Measurements from ENCODE around the gene MTHFR. TPM values are rescaled to one million over a fixed set of nuclear protein-coding genes. Genes with fewer than 3 reads are reported as not detected.

Gene MTHFR
- total RNA-seq, 1 experiment from 2014 or later, result 27.8 TPM

- no peaks in the 10 kb centered on the region for H3K9me3 ChIP-seq
- H3K4me3 ChIP-seq (ENCODE audit: low read depth, low read length), result no peak overlapping the region
- no peaks in the 10 kb centered on the region for H3K27me3 ChIP-seq (replicated peaks; ENCODE audit: control insufficient read depth, insufficient read depth, low read length)
- Mint-ChIP-seq H3K9me3 (ENCODE audit: unreplicated experiment) (no peaks in the 10 kb centered on the region), H3K4me1 (ENCODE audit: low read depth, unreplicated experiment) (no peaks in the 10 kb centered on the region), H3K27me3 (ENCODE audit: insufficient read depth, unreplicated experiment) (no peaks in the 10 kb centered on the region), H3K36me3 (ENCODE audit: insufficient read depth, unreplicated experiment) (no peaks in the 10 kb centered on the region), H3K4me3 (ENCODE audit: unreplicated experiment) (no peak overlapping the region), H3K27ac (ENCODE audit: unreplicated experiment) (no peak overlapping the region)
- TF ChIP-seq CTCF (IDR thresholded peaks at IDR 0.05; ENCODE audit: insufficient read depth in 1 of 2, low read depth in 1 of 2, low read length in 1 of 2, severe bottlenecking in 1 of 2, unreplicated experiment in 1 of 2), result no peak
- intact Hi-C loops (cut with micrococcal nuclease; ENCODE audit: unreplicated experiment), result no loop called here
- no peak for DNase-seq
- BruUV-seq (replicated peaks), result no TSS peak
- H3K4me1 ChIP-seq, result no peaks in the 10 kb centered on the region
- POLR2A ChIA-PET, result no interaction called here
- H3K36me3 ChIP-seq (ENCODE audit: control insufficient read depth, insufficient read depth, low read length), result no peaks in the 10 kb centered on the region
- CTCF ChIA-PET, result no interaction called here
Observed at GRCh38 chr1:11778844-11779623, 26.7 kb downstream of the MTHFR start.

GRCh38 chr1:11778336-11778735 lies 27.4 kb downstream of the MTHFR start:
- CTCF ChIA-PET, result no interaction called here
- H3K27ac Mint-ChIP-seq (ENCODE audit: unreplicated experiment), result no peak overlapping the region
- DNase-seq, result no peak
- Histone ChIP-seq H3K4me3 (ENCODE audit: low read depth, low read length) (no peak overlapping the region), H3K9me3 (no peaks in the 10 kb centered on the region), H3K4me1 (no peaks in the 10 kb centered on the region), H3K27me3 (replicated peaks; ENCODE audit: control insufficient read depth, insufficient read depth, low read length) (no peaks in the 10 kb centered on the region), H3K36me3 (ENCODE audit: control insufficient read depth, insufficient read depth, low read length) (no peaks in the 10 kb centered on the region)
- intact Hi-C loops (cut with micrococcal nuclease; ENCODE audit: unreplicated experiment), result no loop called here
- BruUV-seq (replicated peaks), result no TSS peak
- H3K27me3 Mint-ChIP-seq (ENCODE audit: insufficient read depth, unreplicated experiment), result no peaks in the 10 kb centered on the region
- no peak overlapping the region for H3K4me3 Mint-ChIP-seq (ENCODE audit: unreplicated experiment)
- H3K4me1 Mint-ChIP-seq (ENCODE audit: low read depth, unreplicated experiment), result no peaks in the 10 kb centered on the region
- H3K9me3 Mint-ChIP-seq (ENCODE audit: unreplicated experiment), result no peaks in the 10 kb centered on the region
- POLR2A ChIA-PET, result no interaction called here
- TF ChIP-seq CTCF (IDR thresholded peaks at IDR 0.05; ENCODE audit: insufficient read depth in 1 of 2, low read depth in 1 of 2, low read length in 1 of 2, severe bottlenecking in 1 of 2, unreplicated experiment in 1 of 2), result no peak
- H3K36me3 Mint-ChIP-seq (ENCODE audit: insufficient read depth, unreplicated experiment), result no peaks in the 10 kb centered on the region

DNA sequence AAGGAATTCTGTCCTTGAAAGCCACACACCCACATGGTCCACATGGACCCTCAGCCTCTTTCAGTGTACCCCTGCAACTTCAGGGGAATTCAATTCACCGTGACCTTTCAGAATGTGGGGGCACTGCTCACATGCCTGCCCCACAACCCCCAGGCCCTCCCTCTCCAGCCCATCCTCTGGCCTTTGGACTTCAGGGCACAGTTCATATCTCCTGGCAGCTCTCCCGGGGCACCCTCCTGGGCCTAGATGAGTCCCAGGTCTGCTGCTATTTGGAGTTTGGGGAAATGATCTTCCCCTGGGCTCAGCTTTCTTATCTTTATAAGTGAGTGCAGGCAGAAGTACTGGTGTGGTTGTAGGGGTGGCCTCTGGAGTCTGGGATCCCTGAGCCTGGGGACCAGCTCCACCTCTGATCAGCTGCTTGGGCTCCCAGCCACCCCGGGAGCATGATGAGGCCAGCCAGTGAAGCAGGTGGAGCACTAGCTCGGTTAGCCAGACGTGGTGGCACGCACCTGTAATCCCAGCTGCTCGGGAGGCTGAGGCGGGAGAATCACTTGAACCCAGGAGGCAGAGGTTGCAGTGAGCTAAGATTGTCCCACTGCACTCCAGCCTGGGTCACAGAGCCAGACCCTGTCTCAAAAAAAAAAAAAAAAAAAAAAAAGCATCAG lies 28.0 kb downstream of the MTHFR start:
- no peaks in the 10 kb centered on the region for H3K9me3 Mint-ChIP-seq (ENCODE audit: unreplicated experiment)
- no peak overlapping the region for H3K27ac Mint-ChIP-seq (ENCODE audit: unreplicated experiment)
- H3K27me3 ChIP-seq (replicated peaks; ENCODE audit: control insufficient read depth, insufficient read depth, low read length), result no peaks in the 10 kb centered on the region
- no peaks in the 10 kb centered on the region for H3K9me3 ChIP-seq
- intact Hi-C loops (cut with micrococcal nuclease; ENCODE audit: unreplicated experiment), result no loop called here
- no peak overlapping the region for H3K4me3 Mint-ChIP-seq (ENCODE audit: unreplicated experiment)
- no peaks in the 10 kb centered on the region for H3K4me1 Mint-ChIP-seq (ENCODE audit: low read depth, unreplicated experiment)
- H3K4me1 ChIP-seq, result no peaks in the 10 kb centered on the region
- DNase-seq, result no peak
- no peak for TF ChIP-seq CTCF (IDR thresholded peaks at IDR 0.05; ENCODE audit: insufficient read depth in 1 of 2, low read depth in 1 of 2, low read length in 1 of 2, severe bottlenecking in 1 of 2, unreplicated experiment in 1 of 2)
- CTCF ChIA-PET, result interaction anchor here (1.4 kb wide), 1 partner anchor 10 kb away, joined by 3 read pairs; no protein-coding TSS in a partner anchor
- no peaks in the 10 kb centered on the region for H3K27me3 Mint-ChIP-seq (ENCODE audit: insufficient read depth, unreplicated experiment)
- no peak overlapping the region for H3K4me3 ChIP-seq (ENCODE audit: low read depth, low read length)
- H3K36me3 ChIP-seq (ENCODE audit: control insufficient read depth, insufficient read depth, low read length), result no peaks in the 10 kb centered on the region
- POLR2A ChIA-PET, result no interaction called here
- H3K36me3 Mint-ChIP-seq (ENCODE audit: insufficient read depth, unreplicated experiment), result no peaks in the 10 kb centered on the region
- no TSS peak for BruUV-seq (replicated peaks)

Measured in Caco-2 (cell line).